SW480 (cell line): ENCODE results near the gene ADAMTS12.

ENCODE experiments used
- DNase-seq: peaks from one replicate; pipeline ENCODE4 v3.0.0-alpha.2; 2016; ENCODE audit warnings: low spot score

Gene ADAMTS12

DNA sequence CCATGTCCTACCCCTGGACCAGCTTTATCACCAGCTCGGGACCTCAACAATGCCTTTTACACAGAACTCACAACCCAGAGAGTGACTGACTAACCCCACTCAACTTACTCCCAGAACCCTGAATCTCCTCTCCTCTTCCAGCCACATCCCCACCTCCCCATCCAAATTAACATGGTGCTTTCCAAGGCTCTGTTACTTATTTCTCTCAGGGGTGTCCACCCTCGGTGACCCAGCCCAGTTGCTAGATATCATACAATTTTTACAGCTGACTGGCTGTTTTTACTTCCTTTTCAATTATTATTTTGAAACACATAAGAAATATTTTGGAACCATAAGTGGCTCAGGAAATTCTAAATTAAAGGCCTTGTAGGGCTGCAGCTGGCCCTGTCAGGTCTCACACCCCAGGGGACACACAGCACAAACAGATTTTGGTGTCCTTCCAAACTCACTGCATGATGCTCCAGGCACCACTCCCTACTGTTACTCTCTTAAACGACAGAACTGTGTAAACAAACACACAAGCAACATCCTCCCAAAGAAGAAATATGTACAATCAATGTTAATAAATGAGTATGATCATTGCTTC is 180.6 kb downstream of the ADAMTS12 start:
- DNase-seq, result no peak

DNA sequence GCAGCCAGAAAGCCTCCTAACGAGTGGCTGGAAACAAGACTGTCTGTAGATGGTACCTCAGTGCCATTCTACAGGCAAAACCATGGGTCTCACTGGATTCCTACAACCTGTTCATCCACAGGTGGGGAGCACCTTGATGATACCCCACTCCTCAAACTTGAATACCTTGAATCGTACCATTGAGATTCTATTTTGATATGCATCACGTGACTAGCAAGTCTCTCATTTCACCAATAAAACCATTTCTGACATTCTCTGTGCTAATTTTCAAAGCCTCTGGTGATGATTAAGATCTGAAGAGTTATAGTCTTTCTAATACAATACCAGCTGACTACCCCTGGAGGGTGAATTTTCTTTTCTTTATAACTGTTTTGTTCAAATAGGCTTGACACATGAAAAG is 188.9 kb downstream of the ADAMTS12 start:
- DNase-seq, result no peak

DNA sequence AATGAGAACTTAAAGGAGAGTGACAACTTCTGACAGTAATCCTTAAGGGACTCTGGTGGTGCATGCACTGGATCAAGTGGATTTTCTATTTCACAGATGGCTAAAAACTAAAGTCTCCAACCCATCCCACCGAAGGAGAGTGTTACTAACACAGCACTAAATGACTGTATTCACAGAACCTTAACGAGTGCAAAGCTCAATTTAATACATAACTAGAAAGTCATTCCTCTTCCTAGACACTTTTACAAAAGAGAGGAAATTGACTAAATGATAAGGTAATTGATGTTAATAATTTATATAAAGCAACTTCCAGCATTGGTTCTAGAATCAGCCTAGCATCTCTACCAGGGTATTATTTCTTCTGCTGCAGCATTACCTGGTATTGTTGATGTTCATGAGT is 189.8 kb downstream of the ADAMTS12 start:
- DNase-seq, result no peak

DNA sequence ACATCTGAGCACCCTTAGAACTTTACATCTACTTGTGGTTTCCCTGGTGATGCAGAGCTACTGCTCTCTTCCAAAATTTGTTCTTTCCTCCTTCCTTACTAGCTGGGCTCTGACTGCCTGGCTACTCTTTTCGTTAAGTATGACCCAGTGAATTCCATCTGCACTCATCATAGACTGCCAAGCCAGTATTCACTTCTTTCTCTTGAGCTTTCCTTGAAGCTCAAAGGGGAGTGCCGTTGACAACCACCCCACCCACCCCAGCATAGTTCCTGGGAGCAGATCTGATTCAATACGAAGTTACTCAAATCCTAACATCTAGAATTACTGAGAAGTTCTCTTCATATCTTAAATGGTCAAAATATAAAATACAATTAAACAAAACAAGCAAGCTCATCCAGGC is 190.5 kb downstream of the ADAMTS12 start:
- no peak for DNase-seq

DNA sequence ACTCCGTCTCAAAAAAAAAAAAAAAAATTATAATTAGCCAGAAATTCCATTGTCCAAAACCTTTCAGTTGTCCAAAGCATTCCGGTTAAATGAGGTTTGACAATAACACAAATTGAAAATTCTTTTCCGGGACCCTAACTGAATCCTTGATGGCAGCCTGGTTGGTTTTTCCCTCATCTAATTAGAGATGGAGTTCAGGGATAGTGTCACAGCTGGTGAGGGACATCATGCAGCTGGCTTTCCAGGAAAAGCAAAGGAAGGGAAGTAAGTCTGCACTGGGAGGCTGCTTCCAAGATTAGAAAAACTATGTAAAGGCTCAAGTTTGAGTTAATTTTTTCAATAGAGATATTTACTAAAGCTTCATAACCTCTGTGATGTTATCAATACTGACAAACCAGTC is 195.4 kb downstream of the ADAMTS12 start:
- no peak for DNase-seq

DNA sequence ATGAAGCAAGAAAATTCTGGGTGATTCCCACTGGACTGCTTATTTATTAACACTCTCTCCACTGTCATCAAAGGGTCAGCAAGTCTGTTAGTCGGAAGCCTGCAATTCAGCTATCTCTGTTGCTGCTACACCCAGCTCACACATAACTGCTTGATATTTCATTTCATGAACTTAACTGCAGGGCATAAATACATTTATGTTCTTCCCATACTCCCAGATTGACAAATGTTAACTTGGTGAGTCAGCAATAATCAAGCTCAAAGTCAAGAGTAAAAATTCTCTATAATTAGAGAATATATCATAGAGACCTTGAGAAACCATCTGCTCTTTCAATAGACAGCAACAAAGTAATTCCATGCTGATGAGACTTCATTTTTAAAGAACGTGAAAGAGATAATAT is 198.8 kb downstream of the ADAMTS12 start:
- DNase-seq, result no peak

DNA sequence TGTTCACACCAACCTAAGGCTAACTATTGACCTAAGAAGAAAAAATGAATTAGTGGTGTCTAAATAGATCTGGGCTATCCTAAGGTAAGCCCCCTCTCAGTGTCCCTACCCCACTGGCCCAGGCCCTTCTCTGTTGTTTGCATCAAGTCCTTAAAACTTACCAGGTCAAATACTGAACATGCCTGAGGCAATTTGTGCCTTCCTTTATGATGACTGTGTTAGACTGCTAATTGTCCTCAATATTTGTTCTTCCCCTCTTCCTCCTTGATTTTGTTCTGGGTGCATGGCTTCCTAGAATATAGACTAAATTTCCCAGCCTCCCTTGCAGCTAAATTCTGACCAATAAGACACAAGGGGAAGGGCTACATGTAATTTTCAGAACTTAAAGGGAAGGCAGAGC is 199.9 kb downstream of the ADAMTS12 start:
- DNase-seq, result no peak

DNA sequence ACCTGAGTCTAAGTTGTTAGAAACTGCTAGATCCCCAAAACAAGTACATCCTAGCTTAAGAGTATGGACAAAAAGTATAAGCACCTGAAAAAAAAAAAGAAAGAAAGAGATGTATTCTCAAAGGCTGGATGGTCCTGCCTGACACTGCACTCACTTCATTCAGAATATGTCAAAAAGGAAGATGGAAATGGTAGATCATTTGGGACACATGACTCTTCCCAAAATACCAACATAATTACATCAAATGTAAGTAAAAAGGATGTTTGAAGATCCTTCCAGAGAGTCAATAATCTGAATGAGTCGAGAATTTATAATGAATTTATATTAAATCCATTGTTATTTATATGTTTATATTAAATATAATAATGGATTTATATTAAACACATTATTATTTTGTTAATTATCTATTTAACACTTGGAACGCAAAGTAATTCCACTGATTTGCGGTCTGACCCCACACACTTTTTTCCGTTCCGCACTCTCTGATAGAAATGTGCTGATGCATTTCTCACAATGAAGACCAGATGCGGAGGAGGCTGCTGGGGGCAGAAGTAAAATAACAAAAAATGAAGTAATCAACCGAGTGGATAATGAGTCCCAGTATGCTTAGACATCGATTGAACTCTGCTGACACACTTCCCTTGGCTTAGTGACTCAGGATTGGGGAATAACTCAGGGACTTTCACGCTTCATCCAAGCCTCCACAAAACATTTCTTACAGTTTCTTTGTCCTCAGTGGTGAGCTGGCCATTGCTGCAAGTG is 201.2 kb downstream of the ADAMTS12 start:
- no peak for DNase-seq

DNA sequence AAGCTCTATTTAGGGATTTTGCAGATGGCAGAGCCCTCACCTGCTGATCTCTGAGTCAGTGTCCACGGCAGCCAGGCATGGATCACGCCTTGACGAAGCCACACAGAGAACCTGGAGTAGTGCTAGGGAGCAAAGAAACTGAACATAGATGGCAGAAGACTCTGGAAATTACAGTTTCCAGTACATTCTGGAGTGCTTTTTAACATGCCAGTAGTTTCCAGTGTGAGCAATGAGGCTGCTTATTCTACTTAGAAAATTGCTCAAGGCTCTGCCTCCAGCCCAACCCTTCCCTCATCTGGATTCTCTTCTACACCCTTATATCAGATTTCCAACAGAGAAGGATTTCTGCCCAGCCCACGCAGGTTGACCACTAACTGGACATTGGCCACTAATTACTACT is 203.3 kb downstream of the ADAMTS12 start:
- DNase-seq, result no peak

DNA sequence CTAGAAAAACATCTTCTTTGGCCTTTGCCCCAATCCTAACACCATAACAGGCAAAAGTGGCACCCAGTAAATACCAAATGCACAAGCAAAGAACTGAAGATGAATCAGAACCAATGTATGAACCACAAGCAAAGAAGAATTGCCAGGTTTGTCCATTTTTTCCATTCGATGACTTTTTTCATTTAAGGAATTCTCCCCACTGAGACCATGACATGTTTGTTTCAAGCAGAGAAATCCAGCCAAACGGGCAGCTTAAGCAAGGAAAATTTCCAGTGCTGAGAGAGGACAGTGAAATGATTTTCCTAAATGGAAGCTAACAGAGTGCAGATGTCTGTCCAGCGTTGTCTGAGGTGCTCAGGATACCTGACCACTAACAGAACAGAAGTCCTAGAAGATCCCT is 203.7 kb downstream of the ADAMTS12 start:
- no peak for DNase-seq

DNA sequence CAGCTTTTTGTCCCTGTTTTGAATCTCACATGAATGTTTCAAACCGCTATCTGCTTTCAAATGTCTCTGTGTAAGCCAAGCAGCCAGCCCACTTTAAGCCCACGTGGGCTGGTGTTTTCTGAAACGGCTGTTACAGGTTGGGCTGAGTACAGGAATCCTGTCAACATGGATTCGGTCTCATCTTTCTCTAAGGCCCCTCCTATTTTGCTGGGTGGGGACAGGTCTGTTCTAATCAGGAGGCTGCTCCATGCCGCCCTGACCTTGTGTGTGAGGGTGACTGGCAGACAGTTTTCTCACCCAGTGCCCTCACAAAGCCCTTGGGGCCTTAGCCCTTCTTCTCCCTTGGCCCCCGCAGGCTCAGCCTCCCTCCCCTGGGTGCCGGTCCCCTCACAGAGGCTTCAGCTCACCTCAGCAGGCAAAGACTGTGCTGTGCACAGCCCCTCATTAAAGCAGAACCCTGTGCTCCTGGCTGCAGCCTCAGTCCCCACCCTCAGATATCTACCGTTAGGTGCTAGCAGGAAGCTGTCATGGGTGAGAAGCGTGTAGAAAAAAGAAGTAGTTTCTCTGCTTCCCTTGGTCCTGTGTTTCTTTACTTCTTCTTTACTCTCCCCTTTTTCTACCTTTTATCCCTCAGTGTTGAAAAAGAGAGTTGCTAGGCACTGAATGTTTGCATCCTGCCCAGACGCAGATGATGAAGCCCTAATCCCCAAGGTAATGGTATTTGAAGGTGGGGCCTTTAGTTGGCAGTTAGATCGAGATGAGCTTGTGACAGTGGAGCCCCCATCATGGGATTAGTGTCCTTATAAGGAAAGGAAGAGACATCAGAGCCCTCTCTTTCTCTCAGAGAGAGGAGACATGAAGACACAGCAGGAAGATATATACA is 205.7 kb downstream of the ADAMTS12 start:
- no peak for DNase-seq

DNA sequence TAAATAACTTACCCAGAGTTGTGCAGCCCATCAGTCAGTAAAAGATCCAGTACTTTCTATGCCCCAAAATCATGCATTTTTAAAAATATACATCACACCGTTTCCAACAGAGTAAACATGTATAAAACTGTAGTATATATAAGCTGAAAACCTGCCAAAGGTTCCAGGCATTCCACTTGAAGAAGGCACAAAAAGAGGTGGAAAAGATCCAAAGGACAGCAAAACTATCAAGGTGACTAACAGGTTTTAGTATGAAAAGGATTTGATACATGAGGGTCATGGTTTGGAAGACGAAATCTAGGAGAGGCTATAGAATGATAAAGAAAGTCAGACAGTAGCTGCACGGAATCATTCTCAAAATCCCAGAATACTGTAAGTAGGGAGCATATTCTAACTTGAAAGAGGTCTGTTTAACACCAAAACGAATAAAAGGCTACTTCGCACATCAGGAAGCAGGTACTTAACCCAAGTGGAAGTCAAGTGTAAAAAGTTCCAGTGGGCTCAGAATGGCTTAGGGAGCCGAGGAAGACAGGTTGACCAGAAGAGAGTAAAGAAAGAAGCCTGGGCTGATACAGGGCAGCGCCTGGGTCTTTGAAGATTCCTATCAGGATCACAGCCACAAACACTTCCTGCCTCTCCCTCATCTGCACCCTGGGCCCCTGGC is 207.2 kb downstream of the ADAMTS12 start:
- no peak for DNase-seq

DNA sequence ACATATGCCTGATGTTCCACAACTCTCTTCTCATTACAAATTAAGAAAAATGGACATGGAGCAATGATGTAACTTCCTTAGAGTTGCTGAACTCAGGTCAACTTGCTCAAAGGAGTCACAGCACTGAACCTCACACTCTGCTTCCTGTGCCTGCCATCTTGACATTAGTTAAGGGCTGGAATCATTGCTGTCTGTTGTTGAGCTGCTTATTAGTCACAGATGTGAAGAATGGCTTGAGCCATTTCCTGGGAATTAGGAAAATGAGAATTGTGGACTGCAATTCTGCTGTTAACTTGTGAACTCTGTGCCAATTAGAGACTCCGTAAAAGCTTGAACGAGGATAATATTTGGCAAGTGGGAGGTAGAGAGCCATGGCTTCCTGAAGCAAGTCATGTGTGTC is 212.0 kb downstream of the ADAMTS12 start:
- no peak for DNase-seq

DNA sequence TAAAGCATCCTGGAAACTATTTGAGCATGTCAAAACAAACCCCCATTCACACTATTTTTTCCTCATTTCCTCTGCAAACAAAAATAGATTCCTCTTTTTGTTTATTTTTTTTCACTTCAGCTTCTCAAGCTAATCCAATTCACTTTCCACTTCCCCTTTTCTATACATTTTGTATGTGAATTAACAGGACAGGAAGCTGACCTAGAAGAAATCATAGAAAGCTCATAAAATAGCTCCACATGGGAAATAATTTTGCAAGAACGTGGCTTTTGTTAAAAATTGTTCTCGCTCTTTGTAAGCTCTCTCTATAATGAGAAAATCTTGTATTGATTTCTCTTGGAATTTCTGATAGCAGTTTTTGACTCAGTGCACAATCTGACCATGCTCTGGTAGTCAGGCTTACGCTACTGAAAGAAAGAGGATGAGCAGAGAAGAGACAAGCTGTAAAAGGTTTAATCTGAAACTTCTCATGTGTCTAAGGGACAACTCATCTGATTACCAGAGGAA is 215.8 kb downstream of the ADAMTS12 start:
- DNase-seq, result no peak

DNA sequence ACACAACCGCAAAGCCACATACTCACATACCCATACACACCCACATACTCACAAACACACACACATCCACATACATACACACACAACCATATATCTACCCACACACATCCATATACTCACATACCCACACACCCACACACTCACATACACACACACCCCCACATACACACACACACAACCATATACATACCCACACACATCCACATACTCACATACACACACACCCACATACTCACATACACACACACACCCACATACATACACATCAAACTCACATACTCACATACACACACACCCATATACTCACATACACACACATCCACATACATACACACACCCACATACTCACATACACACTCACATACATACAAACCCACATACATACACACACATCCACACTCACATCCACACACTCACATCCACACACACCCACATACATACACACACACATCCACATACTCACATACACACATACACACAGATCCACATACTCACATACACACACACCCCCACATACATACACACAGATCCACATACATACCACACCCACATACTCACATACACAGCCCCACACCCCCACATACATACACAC is 220.0 kb downstream of the ADAMTS12 start:
- DNase-seq, result no peak

DNA sequence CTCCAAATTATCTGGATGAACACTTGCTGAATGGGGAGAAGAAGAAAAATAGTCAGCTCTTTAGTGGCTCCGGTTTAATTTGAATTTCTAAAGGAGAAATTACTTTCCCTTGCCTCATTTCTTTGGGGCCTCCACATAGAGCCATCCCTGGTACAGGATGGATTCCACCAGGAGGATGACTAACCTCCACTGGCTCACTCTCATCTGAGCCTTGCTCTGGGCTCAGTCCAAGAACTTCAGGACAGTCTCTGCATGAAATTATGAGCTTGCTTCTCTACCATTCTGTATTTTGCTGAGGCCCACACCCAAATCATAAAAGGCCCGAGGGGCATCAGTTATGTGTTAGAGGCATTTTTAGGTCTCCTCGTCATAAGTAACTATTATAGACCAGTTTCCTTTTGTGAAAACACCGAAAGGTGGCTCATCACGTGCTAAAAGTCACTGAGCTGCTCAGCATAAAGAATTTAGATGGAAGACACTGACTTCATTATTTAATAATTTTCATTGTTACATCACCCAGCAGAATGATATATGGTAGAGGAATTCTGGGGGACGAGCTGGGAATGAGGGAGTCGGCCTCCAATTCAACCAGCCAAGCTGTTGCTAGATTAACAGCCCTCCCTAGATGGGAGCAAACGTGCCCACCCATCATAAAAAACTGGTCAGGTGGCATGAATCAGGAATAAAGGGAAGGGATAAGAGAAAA is 228.9 kb downstream of the ADAMTS12 start:
- DNase-seq, result no peak

DNA sequence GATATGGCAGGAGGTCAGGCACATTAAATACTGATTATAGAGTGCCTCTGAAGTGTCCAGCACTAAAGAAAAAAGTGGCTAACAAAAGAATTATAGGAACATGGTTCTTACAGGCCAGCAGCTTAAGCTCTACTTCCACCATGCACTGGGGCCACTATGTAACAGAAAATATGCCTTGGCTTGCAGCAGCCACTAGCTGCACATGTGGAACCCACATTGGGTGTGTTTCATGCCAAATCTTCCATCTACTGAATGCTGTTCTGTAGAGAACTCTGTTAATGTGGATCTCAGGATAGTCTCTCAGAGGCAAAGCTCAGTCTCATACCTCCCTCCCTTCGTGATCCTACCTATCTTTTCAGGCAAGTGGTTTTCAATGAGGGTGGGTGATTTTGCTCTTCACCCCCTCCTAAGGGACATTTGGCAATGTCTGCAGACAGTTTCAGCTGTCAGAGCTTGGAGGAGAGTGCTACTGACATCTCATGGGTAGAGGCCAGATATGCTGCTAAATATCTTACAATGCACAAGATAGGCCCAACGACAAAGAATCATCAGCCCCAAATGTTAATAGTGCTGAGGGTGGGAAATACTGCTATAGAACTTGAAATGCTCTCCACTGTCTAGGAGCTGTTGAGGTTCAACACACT is 232.1 kb downstream of the ADAMTS12 start:
- DNase-seq, result no peak

DNA sequence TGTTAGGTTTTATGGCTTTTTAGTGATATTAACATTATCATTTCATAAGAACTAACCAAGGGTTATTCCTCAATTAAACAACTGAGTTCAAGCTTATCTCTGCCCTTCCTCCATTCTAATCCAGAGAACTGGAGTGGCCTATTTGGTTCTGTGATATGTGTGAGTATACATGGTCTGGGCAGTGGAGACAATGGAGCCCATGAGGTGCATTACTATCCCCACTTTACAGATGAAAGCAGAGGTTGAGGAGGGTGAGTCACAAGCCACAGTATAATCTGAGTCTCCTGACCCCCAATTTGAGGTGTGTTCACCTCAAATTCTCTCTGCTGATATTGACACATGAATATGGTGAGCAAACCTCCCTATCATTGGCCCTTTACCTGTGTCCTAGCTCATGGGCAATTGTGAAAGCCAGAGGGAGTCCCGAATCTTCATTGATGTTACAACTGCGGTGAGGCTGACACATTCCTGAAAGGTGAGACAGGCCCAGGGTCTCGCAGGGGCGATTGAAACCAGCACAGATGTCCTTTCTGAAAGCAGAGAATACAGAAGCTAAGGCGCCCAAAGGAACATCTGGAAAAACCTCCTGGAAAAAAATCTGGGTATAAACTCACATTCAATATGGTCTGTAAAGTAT is 233.9 kb downstream of the ADAMTS12 start:
- peak; percentile 91 for DNase-seq

DNA sequence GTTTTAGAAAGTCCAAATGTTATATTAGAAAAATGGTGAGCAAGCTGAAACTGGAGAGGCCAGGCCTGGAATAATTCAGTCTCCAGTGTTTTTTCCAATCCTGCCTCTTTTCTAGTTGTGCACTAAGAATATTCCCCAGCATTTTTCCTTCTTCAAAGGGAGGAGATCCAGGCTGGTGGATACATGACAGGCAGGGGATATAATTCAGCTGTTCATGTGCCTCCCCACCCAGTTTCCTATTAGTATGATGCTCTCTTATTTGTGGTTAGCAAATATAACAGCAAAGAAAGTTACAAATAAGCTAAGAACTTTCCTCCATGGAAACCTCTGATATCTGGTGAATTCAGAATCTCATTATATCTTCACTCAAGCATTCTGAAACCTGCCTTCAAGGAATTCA is 234.6 kb downstream of the ADAMTS12 start:
- no peak for DNase-seq

DNA sequence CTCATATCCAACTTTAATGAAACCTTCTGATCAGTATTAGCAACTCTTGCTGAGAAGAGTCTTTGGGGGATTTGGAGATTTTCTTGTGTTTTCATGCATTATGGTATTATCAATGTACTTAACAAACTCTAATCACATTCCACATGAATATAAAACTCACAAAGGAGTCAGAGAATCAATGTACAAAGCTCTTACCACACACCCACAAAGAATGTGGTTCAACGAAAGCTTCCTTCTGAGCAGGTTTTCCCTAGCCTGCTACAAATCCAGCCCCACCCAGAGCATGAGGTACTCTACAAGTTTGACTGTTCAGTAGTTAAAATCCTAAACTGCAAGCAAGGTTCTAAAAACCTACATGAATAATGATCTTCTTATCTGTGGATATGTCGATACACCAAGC is 240.9 kb downstream of the ADAMTS12 start:
- DNase-seq, result no peak
